GM13976 (cell line): Measurements from ENCODE around the gene PIP5K1B.

Source experiments
- DNase-seq: peaks from one replicate; pipeline ENCODE4 v3.0.0; 2012; ENCODE audit warnings: low spot score
- CTCF ChIP-seq: IDR thresholded peaks from 2 replicates; pipeline ENCODE4 v1.5.1; 2012; ENCODE audit warnings: borderline replicate concordance, mild to moderate bottlenecking; ENCODE audit not compliant: insufficient read depth; ENCODE audit errors: extremely low read depth, missing control alignments, control extremely low read depth
- in situ Hi-C: fragments of 300-500 bp; cut with MboI; formaldehyde crosslinking; loops from one replicate; pipeline ENCODE4 v1.12.0; 2022; ENCODE audit warnings: low sequenced_read_pairs, mixed read lengths, inconsistent platforms; ENCODE audit not compliant: unreplicated experiment

PIP5K1B gene

GRCh38 chr9:68941780-68942459 is 236.9 kb downstream of the PIP5K1B start:
- DNase-seq: no peak
- in situ Hi-C loops: no loop called here
- TF ChIP-seq CTCF: no peak

GRCh38 chr9:68942790-68943189 is 237.8 kb downstream of the PIP5K1B start:
- in situ Hi-C loops: no loop called here
- no peak for TF ChIP-seq CTCF
- no peak for DNase-seq

- in situ Hi-C loops: no loop called here
- no peak for DNase-seq
- no peak for TF ChIP-seq CTCF
Measured at GRCh38 chr9:68947015-68947414, 242.0 kb downstream of the PIP5K1B start.

GRCh38 chr9:68947842-68948569 is 243.0 kb downstream of the PIP5K1B start:
- no peak for DNase-seq
- no peak for TF ChIP-seq CTCF
- in situ Hi-C loops: no loop called here

- in situ Hi-C loops: no loop called here
- TF ChIP-seq CTCF: peak; percentile 26
- no peak for DNase-seq
Measured at GRCh38 chr9:68949271-68950000, 244.4 kb downstream of the PIP5K1B start.

- in situ Hi-C loops: no loop called here
- no peak for TF ChIP-seq CTCF
- no peak for DNase-seq
Measured at GRCh38 chr9:68950188-68950587, 245.1 kb downstream of the PIP5K1B start.
